HG02884 (cell line): ENCODE data around the gene HTT.

Source experiments
- ATAC-seq: cut with Tn5 transposase; IDR thresholded peaks from one replicate; pipeline ENCODE4 v1.9.1; 2021; ENCODE audit warnings: mild to moderate bottlenecking, moderate library complexity; ENCODE audit not compliant: unreplicated experiment

HTT gene

GRCh38 chr4:3257556-3258482, 183.3 kb downstream of the HTT start:
- ATAC-seq: no peak

GRCh38 chr4:3261411-3262207, 187.1 kb downstream of the HTT start:
- ATAC-seq: no peak

GRCh38 chr4:3262208-3263052, 187.9 kb downstream of the HTT start:
- ATAC-seq: no peak

- ATAC-seq: no peak
Measured at GRCh38 chr4:3263053-3263875, 188.8 kb downstream of the HTT start.

GRCh38 chr4:3263876-3264193, 189.4 kb downstream of the HTT start:
- no peak for ATAC-seq

GRCh38 chr4:3266076-3266475, 191.6 kb downstream of the HTT start:
- no peak for ATAC-seq

- no peak for ATAC-seq
Measured at GRCh38 chr4:3267576-3268394, 193.3 kb downstream of the HTT start.

- no peak for ATAC-seq
Measured at GRCh38 chr4:3268395-3269104, 194.1 kb downstream of the HTT start.

- ATAC-seq: no peak
Measured at GRCh38 chr4:3269105-3269927, 194.8 kb downstream of the HTT start.

GRCh38 chr4:3269991-3270611, 195.6 kb downstream of the HTT start:
- no peak for ATAC-seq

- ATAC-seq: no peak
Measured at GRCh38 chr4:3271131-3271530, 196.7 kb downstream of the HTT start.

- no peak for ATAC-seq
Measured at GRCh38 chr4:3276986-3277385, 202.5 kb downstream of the HTT start.

- no peak for ATAC-seq
Measured at GRCh38 chr4:3280466-3280865, 206.0 kb downstream of the HTT start.

- no peak for ATAC-seq
Measured at GRCh38 chr4:3283483-3283882, 209.0 kb downstream of the HTT start.

GRCh38 chr4:3283916-3284315, 209.4 kb downstream of the HTT start:
- ATAC-seq: no peak

GRCh38 chr4:3284734-3285557, 210.5 kb downstream of the HTT start:
- ATAC-seq: no peak
